K562 (cell line): ENCODE measurements around the gene RYR3. TPM values are rescaled to one million over a fixed set of nuclear protein-coding genes. Genes with fewer than 3 reads are reported as not detected.

Source experiments
- ATAC-seq: fragments of 200-7000 bp; cut with Tn5 transposase; 3 replicates; pipeline ENCODE4 v1.9.1; 2020; ENCODE audit warnings: moderate library complexity
- BruUV-seq: library from RNA; stranded (reverse); fragments of 400-500 nt; replicated peaks from 2 replicates; lab custom pipeline; 2021; lab: Mats Ljungman, UMichigan
- CTCF ChIA-PET: fragments of 300-600 bp; formaldehyde crosslinking; extraction: SDS; loops from one replicate; lab custom pipeline; 2021; ENCODE audit warnings: low intra/inter-chr PET ratio; lab: Yijun Ruan, JAX
- POLR2A ChIA-PET: fragments of 300-600, 350-650 bp; sonication (Branson Sonifier 250); formaldehyde crosslinking; extraction: SDS; loops from one replicate; lab custom pipeline; 2021; ENCODE audit warnings: antibody characterized with exemption, inconsistent platforms; lab: Yijun Ruan, JAX
- DNase-seq, 4 experiments: peaks; one replicate each; pipeline versions ENCODE4 v3.0.0 to v3.0.0-alpha.2; 2011 to 2018; ENCODE audit warnings: low spot score in 3 of 4, mixed read lengths in 3 of 4; ENCODE audit errors: extremely low read depth in 1 of 4
- FAIRE-seq: peaks from 2 replicates; lab custom pipeline; 2011; peaks lifted over from hg19 to GRCh38; lab: Jason Lieb, UNC
- H2AFZ ChIP-seq: 2 replicates; pipeline ENCODE4 v1.6.0; 2011; ENCODE audit warnings: low read depth, low read length, control low read depth, inconsistent platforms
- H3K27ac ChIP-seq: fragments of 200-600 bp; 3 replicates; pipeline ENCODE4 v1.8.0; 2011; ENCODE audit warnings: low read depth, mild to moderate bottlenecking, control low read depth, inconsistent platforms, low read length, moderate library complexity, mixed read lengths; ENCODE audit errors: extremely low read depth
- H3K27me3 ChIP-seq, 2 experiments: fragments of 300-600 bp in 1 of 2; 2 replicates in 1 of 2; 3 replicates in 1 of 2; pipeline versions ENCODE4 v1.6.0 to v1.8.0; 2011; ENCODE audit warnings: inconsistent platforms in 2 of 2, low read length in 2 of 2, mild to moderate bottlenecking in 1 of 2, mixed read lengths in 1 of 2, moderate library complexity in 1 of 2; ENCODE audit not compliant: control insufficient read depth in 2 of 2, insufficient read depth in 2 of 2
- H3K36me3 ChIP-seq: fragments of 300-600 bp; 3 replicates; pipeline ENCODE4 v1.8.0; 2011; ENCODE audit warnings: mild to moderate bottlenecking, low read length, inconsistent platforms; ENCODE audit not compliant: control insufficient read depth, insufficient read depth
- H3K4me1 ChIP-seq, 2 experiments: fragments of 200-600 bp in 1 of 2; replicated peaks in 1 of 2; 2 replicates in 1 of 2; 3 replicates in 1 of 2; pipeline versions ENCODE4 v1.5.1 to v1.8.0; 2011; ENCODE audit warnings: inconsistent platforms in 2 of 2, low read length in 2 of 2, mild to moderate bottlenecking in 1 of 2, mixed read lengths in 1 of 2, moderate library complexity in 1 of 2; ENCODE audit not compliant: control insufficient read depth in 2 of 2, insufficient read depth in 2 of 2
- H3K4me2 ChIP-seq: 2 replicates; pipeline ENCODE4 v1.6.1; 2011; ENCODE audit warnings: low read length, control low read depth, inconsistent platforms, mixed read lengths; ENCODE audit not compliant: insufficient read depth
- H3K4me3 ChIP-seq: fragments of 200-600 bp; sonication (generic), shearing (Covaris generic); 2 replicates; pipeline ENCODE4 v1.5.1; 2016; ENCODE audit warnings: control low read depth, inconsistent platforms
- H3K79me2 ChIP-seq: fragments of 200-600 bp; 3 replicates; pipeline ENCODE4 v1.8.0; 2011; ENCODE audit warnings: low read length, inconsistent platforms; ENCODE audit not compliant: control insufficient read depth, insufficient read depth
- H3K9ac ChIP-seq, 2 experiments: 2 replicates each; pipeline versions ENCODE4 v1.6.0 to v1.6.1; 2011; ENCODE audit warnings: low read depth in 2 of 2, low read length in 2 of 2, control low read depth in 1 of 2, inconsistent platforms in 1 of 2, mild to moderate bottlenecking in 1 of 2, mixed read lengths in 1 of 2; ENCODE audit not compliant: insufficient read depth in 1 of 2
- H3K9me1 ChIP-seq: one replicate; pipeline ENCODE4 v1.6.0; 2011; ENCODE audit warnings: inconsistent platforms, mild to moderate bottlenecking, low read length, moderate library complexity; ENCODE audit not compliant: control insufficient read depth, insufficient read depth
- H3K9me3 ChIP-seq: replicated peaks from 2 replicates; pipeline ENCODE4 v1.5.1; 2011; ENCODE audit warnings: low read depth, low read length, inconsistent platforms; ENCODE audit not compliant: control insufficient read depth, insufficient read depth
- H4K20me1 ChIP-seq: replicated peaks from 2 replicates; pipeline ENCODE4 v1.6.1; 2011; ENCODE audit warnings: low read length, inconsistent platforms, mixed read lengths; ENCODE audit not compliant: control insufficient read depth, insufficient read depth
- COPS2 ChIP-seq: fragments of 450-650 bp; conservative IDR thresholded peaks from 2 replicates; pipeline ENCODE4 v1.6.1; 2016; ENCODE audit warnings: mild to moderate bottlenecking, moderate library complexity
- HDAC3 ChIP-seq: fragments of 450-650 bp; IDR thresholded peaks from 2 replicates; pipeline ENCODE4 v1.6.1; 2018; ENCODE audit warnings: borderline replicate concordance, mild to moderate bottlenecking, moderate library complexity; ENCODE audit not compliant: partially characterized antibody
- MTA3 ChIP-seq: fragments of 450-650 bp; formaldehyde crosslinking; IDR thresholded peaks from 2 replicates; pipeline ENCODE4 v1.6.1; 2017; ENCODE audit warnings: mild to moderate bottlenecking, borderline replicate concordance
- NFYB ChIP-seq: IDR thresholded peaks from 2 replicates; pipeline ENCODE4 v1.6.1; 2011; ENCODE audit warnings: mild to moderate bottlenecking, moderate library complexity; ENCODE audit not compliant: insufficient read length; ENCODE audit errors: extremely low read depth
- ZNF184 ChIP-seq: sonication (generic); formaldehyde crosslinking; IDR thresholded peaks from 2 replicates; pipeline ENCODE4 v1.5.0; 2020; ENCODE audit warnings: missing genetic modification reagents
- ZNF764 ChIP-seq: fragments of 250-450 bp; sonication (Bioruptor Pico); IDR thresholded peaks from 2 replicates; pipeline ENCODE4 v1.4.0; 2020; ENCODE audit warnings: low read depth, mild to moderate bottlenecking, moderate library complexity
- WGBS: fragments of 100-300 bp; shearing (Covaris generic); methylation state at CpG from one replicate; pipeline ENCODE4 v1.1.6; 2016; ENCODE audit warnings: low coverage, mixed read lengths; ENCODE audit not compliant: insufficient coverage; ENCODE audit errors: missing lambda C conversion rate; 5-methylcytosine and 5-hydroxymethylcytosine counted together
- in situ Hi-C: fragments of 300-500 bp; cut with MboI; formaldehyde crosslinking; loops from 4 replicates; pipeline ENCODE4 v1.15.0; 2018; ENCODE audit warnings: inconsistent platforms, mixed read lengths
- intact Hi-C: fragments of 100-400 bp; cut with micrococcal nuclease; formaldehyde crosslinking; loops from 2 replicates; pipeline ENCODE4 v1.14.2; 2022
- polyA plus RNA-seq, 8 experiments: library from polyadenylated mRNA; depleted of rRNA in 4 of 8; stranded (reverse) in 5 of 8; unstranded in 3 of 8; fragments of >200 nt; fragmentation: Nextera tagmentation in 2 of 8; fragmentation: Illumina TruSeq in 1 of 8; extraction: Ambion mirVana in 2 of 8; extraction: Trizol in 1 of 8; gene quantifications; 2 replicates each; pipeline versions ENCODE4 v1.2.1 to v1.2.3, GENCODE V29; 2011 to 2014; ENCODE audit warnings: inconsistent platforms in 1 of 8, missing spikeins in 1 of 8
- total RNA-seq, 7 experiments: library from RNA; depleted of rRNA in 6 of 7; stranded (reverse); fragments of >200 nt in 6 of 7; fragmentation: Illumina TruSeq in 2 of 7; extraction: Trizol in 2 of 7; gene quantifications; 2 replicates each; pipeline versions ENCODE4 v1.2.1 to v1.2.3, GENCODE V29; 2011 to 2021; ENCODE audit warnings: low replicate concordance in 1 of 7
- TF ChIP-seq, protein P1 (sequence below): sonication (generic); formaldehyde crosslinking; IDR thresholded peaks from 2 replicates; pipeline ENCODE4 v1.8.1; 2023; ENCODE audit warnings: mild to moderate bottlenecking, missing genetic modification reagents

The RYR3 gene
- total and polyA plus RNA-seq, 9 of the 15 experiments (the other 6 are each of a cell fraction or from before 2014, with no cell fraction given), result 0.04 TPM; not detected in 8

DNA sequence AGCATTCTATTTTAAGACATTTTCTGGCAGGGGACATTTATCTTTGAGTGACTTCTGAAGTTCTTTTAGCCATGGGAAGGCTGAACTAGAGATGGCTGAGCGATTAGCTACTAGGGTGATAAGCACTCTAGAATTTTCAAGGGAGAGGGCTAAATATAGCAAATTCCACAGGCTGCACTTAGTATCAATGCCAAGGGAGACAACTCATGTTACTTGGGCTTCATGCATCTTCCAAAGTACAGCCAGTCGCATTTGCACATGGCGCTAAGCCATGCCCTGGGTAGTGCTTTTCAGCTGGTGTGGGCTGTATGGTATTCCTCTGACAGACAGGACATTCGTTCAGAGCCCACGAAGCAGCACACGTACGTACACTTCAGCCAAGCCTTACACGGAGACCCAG lies 69.6 kb downstream of the RYR3 start:
- Histone ChIP-seq H3K9me1 (no peaks in the 10 kb centered on the region), H3K79me2 (no peaks in the 10 kb centered on the region), H3K27ac (no peak overlapping the region), H4K20me1 (no peaks in the 10 kb centered on the region), H3K4me2 (no peak overlapping the region), H3K4me1 (no peaks in the 10 kb centered on the region), H3K9ac (no peak overlapping the region), H3K4me3 (no peak overlapping the region), H3K27me3 (peaks cover 0 to 4% of the 10 kb centered on the region in 2 experiments; a peak in 3 of 5 replicates), H2AFZ (no peak overlapping the region), H3K9me3 (no peaks in the 10 kb centered on the region), H3K36me3 (no peaks in the 10 kb centered on the region)
- FAIRE-seq, result no peak
- intact Hi-C loops (no loop called here), in situ Hi-C loops (no loop called here)
- CTCF ChIA-PET, result no interaction called here
- POLR2A ChIA-PET, result no interaction called here
- no peak for ATAC-seq
- no peak for DNase-seq
- under 1% methylated on average over 8 of the region's 8 CpGs for WGBS
- BruUV-seq, result no TSS peak
- no peak for TF ChIP-seq ZNF184 (CRISPR knock-in tag)
- TF ChIP-seq, protein P1, sequence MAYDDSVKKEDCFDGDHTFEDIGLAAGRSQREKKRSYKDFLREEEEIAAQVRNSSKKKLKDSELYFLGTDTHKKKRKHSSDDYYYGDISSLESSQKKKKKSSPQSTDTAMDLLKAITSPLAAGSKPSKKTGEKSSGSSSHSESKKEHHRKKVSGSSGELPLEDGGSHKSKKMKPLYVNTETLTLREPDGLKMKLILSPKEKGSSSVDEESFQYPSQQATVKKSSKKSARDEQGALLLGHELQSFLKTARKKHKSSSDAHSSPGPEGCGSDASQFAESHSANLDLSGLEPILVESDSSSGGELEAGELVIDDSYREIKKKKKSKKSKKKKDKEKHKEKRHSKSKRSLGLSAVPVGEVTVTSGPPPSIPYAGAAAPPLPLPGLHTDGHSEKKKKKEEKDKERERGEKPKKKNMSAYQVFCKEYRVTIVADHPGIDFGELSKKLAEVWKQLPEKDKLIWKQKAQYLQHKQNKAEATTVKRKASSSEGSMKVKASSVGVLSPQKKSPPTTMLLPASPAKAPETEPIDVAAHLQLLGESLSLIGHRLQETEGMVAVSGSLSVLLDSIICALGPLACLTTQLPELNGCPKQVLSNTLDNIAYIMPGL (CRISPR knock-in tag), result no peak

DNA sequence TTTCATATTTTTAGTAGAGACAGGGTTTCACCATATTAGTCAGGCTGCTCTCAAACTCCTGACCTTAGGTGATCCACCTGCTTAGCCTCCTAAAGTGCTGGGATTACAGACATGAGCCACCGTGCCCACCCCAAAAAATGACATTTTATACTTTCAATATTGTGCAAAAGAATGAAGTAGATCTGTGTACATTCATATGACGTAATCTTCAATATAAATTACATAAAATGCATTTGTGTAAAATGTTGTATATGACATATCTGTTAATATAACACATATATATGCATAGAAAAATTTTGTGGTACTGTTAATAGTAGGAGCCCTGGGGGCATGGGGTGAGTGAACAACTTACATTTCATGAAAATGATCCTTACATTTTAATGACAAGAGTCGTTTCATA lies 71.7 kb downstream of the RYR3 start:
- Histone ChIP-seq H3K4me1 (no peaks in the 10 kb centered on the region), H3K9me1 (no peaks in the 10 kb centered on the region), H2AFZ (no peak overlapping the region), H3K9me3 (no peaks in the 10 kb centered on the region), H3K27ac (no peak overlapping the region), H3K9ac (no peak overlapping the region), H3K79me2 (no peaks in the 10 kb centered on the region), H3K4me3 (no peak overlapping the region), H3K4me2 (no peak overlapping the region), H3K27me3 (no peaks in the 10 kb centered on the region; a peak in 2 of 5 replicates), H4K20me1 (no peaks in the 10 kb centered on the region), H3K36me3 (no peaks in the 10 kb centered on the region)
- DNase-seq, result no peak
- in situ Hi-C loops, result no loop called here
- ChIA-PET POLR2A (interaction anchor here (0.7 kb wide), 1 partner anchor 17 kb away, joined by 3 read pairs; no protein-coding TSS in a partner anchor), CTCF (no interaction called here)
- no peak for FAIRE-seq
- no peak for ATAC-seq
- intact Hi-C loops, result no loop called here
- no TSS peak for BruUV-seq
- 0% methylated on average over 3 of the region's 3 CpGs for WGBS
- TF ChIP-seq HDAC3, result no peak
- no peak for TF ChIP-seq MTA3
- TF ChIP-seq COPS2, result no peak
- TF ChIP-seq ZNF764 (CRISPR knock-in tag), result no peak
- TF ChIP-seq NFYB, result no peak
